ENCODE measurements around the gene FOSL2.

Gene FOSL2

DNA sequence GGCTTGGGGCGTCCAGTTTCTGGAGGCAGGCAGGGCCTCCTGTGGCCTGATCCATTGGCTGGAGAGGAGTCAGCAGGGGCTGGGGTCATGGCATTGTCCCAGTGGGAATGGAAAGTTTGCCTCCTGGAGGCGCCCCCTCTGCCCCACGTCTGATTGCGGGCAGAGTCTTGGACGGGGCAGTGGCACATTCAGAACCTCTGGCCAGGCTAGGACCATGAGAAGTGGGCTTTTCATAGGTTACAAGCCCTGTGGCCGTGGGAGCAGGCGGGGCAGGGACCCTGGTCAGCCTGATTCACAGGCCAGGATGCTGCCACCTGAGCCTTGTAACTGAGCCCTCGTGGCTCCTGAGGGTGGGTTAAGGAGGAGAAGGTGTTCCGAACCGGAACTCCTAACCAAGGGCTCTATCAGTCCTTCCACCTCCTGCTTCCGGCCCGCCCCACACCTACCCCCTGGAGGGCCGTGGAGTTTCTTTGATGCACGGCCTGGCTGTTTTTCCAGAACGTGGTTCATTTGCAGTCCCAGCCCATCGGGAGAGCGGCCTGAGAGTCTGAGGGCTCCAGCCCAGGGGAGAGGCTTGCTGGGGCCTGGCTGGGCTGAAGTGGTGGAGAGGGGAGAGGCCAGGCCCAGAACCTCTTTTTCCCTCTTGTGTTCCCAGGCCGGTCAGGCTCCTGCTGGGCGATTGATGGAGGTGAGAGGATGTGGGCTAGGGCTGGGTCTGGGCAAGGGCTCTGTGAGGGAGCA, 59.3 kb downstream of the FOSL2 start:
- no peak overlapping the region for H3K4me3 ChIP-seq (ENCODE audit: low read length)
- no peak for TF ChIP-seq ZNF274 (IDR thresholded peaks at IDR 0.05; ENCODE audit: low read depth, low read length)

DNA sequence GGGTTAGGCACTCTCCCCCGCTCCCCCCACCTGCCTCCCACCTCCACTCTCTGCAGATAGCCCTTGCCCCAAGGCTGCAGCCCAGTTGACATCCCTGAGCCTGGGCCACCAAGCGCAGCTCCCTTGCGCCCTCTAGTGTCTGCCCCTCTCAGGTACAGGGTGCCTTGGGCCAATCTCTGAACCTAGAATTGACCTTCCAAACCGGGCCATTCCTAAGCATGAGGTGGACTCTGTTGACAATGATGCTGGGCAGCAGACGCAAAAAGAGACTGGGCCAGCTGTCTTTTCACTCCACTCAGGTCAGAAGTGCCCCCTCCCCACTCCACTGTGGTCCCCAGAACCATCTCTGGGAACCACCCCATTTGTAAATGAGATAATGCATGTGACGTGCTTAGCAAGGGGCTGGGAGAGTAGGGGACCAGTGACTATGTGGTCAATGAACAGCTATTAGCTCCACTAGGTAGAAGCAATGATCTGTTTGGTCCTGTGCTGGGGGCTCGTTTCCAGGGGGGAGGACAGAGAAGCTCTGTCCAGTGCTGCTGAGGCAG, 60.0 kb downstream of the FOSL2 start:
- H3K4me3 ChIP-seq (ENCODE audit: low read length) = no peak overlapping the region
- TF ChIP-seq ZNF274 (IDR thresholded peaks at IDR 0.05; ENCODE audit: low read depth, low read length) = no peak

DNA sequence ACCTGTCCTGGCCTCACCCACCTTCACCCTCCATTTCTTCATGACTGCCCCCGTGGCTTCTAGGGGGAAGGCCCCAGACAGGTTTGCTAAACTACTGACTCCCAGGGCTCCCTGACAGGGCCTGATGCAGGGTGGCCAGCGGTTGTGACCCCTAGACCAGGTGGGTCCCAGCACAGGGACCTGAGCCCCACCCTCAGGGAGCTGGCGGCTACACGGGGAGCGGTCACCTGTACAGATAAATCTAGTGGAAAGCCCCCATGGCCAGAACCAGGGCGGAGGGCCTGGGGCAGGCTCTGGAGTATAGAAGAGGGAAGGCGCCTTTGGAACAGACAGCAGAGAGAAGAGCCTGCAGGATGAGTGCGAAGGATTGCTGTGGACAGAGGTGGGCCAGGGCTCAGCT, 60.7 kb downstream of the FOSL2 start:
- no peak for TF ChIP-seq ZNF274 (IDR thresholded peaks at IDR 0.05; ENCODE audit: low read depth, low read length)
- H3K4me3 ChIP-seq (ENCODE audit: low read length) = no peak overlapping the region

DNA sequence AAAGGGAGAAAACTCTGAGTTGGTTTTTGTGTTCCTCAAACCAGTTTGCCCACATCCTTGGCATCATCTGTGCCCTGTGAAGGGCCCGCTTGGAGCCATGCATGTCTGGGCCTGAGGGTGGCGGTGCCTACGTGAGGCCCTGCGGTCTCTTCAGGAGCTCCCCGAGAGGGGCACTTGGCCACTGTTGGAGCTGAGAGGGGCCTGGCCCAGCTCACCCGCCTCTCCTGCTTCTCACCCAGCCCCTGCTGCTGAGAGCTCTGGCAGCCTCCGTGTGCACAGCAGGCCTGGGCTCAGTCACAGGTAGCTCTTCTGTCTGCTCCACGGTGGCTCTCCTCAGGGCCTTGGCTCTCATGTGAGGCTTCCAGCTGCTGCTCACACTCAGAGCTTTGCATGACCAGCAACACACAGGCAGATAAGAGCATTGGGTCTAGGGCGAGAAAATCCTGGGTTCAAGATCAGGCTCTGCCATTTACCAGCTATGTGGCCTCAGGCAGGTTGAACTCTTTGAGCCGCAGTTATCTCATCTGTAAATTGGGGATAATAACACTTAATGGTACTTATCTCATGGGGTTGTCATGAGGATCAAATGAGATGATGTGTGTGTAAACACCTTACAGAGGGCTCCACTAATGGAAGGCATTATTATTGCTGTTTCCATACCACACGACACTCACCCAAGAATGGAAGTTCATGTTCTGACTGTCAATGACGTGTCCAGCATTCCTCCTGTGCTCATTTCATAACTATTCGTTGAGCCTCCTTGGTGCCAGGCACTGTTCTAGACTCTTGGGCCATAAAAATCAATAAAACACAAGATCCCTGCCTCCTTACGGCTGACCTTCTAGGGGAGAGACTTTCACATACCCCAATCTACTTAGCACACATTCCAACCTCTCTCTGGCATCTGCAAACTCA, 61.6 kb downstream of the FOSL2 start:
- no peak for TF ChIP-seq ZNF274 (IDR thresholded peaks at IDR 0.05; ENCODE audit: low read depth, low read length)
- H3K4me3 ChIP-seq (ENCODE audit: low read length) = no peak overlapping the region

DNA sequence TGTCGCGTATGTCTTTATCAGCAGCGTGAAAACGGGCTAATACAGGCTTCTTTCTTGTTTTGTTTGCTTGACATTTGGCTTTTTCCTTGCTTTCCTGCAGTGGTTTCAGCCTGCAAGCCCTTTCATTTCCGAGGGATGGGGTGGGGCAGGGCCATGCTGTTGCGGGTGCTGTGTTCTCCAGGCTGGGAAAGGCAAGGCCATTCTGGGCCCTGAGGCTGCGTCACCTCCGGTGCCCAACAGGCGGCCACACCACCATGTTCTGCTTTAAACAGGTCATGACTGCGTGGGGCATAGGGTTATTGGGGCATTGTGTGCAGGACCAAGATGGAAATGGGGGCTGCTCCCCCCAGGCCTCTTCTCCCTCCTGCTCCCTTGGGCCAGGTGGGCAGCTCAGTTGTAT, 64.6 kb downstream of the FOSL2 start:
- H3K4me3 ChIP-seq (ENCODE audit: low read length) = no peak overlapping the region
- no peak for TF ChIP-seq ZNF274 (IDR thresholded peaks at IDR 0.05; ENCODE audit: low read depth, low read length)

DNA sequence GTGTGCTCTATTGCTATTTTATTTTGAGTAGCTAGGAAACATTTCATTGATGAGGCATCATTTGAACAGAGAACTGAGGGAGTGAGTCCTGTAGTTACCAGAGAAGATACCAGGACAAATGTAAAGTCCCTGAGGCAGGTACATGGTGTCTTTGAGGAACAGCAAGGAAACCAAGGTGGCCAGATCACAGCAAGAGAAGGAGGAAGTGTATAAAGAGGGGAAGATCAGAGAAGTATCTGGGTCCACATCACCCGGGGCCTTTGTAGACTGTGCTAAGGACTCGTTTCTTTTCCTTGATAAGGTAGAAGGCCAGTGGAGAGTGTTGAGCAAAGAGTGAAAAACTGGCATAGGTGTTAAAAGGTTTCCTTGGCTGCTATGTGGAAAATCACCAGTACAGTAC, 68.4 kb downstream of the FOSL2 start:
- no peak overlapping the region for H3K4me3 ChIP-seq (ENCODE audit: low read length)
- no peak for TF ChIP-seq ZNF274 (IDR thresholded peaks at IDR 0.05; ENCODE audit: low read depth, low read length)

DNA sequence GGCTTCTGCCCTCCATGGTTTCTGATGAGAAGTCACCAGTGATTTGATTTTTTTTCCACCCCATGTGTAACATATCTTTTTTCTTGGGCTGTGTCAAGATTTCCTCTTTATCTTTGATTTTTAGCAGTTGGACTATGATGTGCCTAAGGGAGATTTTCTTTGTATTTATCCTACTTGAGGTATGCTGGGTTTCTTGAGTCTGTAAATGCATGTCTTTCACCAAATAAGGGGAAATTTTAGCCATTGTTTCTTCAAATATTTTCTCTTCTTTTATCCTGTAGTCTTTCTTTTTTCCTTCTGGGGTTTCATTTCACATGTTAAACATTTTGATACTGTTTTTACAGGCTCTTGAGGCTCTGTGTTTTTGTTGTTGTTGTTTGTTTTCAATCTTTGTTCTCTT, 69.5 kb downstream of the FOSL2 start:
- no peak for TF ChIP-seq ZNF274 (IDR thresholded peaks at IDR 0.05; ENCODE audit: low read depth, low read length)
- no peak overlapping the region for H3K4me3 ChIP-seq (ENCODE audit: low read length)

DNA sequence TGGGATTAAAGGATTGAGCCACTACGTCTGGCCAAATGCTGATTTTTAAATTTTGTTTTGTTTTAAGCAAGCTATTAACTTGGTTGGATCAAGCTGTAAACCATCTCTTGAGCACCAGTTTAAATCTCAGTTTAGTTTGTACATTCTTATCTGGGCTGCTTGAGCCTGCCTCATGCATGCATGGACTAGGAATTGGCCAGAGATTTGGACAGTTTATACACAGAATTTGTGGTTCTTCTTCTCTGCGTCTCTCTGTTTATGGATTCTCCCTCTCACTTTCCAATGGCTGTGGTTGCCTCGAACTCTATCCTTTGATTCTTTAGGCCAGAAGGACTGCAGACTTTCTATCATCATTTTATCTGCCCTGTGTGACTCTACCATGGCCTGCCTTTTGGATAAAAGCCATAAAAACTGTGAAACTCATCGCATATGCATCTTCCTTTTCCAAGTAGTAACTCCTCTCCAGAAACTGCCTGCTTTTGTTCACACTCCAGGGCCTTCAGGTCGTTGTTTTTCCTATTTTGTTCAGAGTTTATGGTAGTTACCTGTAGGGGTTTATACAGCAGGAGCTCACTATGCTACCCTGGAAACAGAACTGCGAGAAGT, 70.7 kb downstream of the FOSL2 start:
- TF ChIP-seq ZNF274 (IDR thresholded peaks at IDR 0.05; ENCODE audit: low read depth, low read length) = no peak
- H3K4me3 ChIP-seq (ENCODE audit: low read length) = no peak overlapping the region

DNA sequence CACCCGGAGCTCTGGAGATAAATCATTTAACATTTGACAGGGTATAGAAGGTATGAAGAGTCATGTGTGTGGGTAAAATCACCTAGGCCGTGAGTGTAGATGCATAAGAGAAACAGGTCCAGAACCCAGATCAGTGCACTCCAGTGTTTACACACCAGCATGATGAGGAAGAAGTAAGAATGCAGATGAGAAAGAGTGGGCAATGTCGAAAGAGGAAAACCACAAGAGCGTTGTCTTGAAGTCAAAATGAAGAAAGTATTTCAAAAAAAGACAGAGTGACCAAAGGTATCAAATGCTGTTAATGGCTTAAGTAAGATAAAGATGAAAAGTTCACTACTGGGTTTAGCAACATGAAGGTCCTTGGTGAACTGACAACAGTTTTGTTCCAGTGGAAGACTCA, 71.2 kb downstream of the FOSL2 start:
- no peak overlapping the region for H3K4me3 ChIP-seq (ENCODE audit: low read length)
- TF ChIP-seq ZNF274 (IDR thresholded peaks at IDR 0.05; ENCODE audit: low read depth, low read length) = no peak

DNA sequence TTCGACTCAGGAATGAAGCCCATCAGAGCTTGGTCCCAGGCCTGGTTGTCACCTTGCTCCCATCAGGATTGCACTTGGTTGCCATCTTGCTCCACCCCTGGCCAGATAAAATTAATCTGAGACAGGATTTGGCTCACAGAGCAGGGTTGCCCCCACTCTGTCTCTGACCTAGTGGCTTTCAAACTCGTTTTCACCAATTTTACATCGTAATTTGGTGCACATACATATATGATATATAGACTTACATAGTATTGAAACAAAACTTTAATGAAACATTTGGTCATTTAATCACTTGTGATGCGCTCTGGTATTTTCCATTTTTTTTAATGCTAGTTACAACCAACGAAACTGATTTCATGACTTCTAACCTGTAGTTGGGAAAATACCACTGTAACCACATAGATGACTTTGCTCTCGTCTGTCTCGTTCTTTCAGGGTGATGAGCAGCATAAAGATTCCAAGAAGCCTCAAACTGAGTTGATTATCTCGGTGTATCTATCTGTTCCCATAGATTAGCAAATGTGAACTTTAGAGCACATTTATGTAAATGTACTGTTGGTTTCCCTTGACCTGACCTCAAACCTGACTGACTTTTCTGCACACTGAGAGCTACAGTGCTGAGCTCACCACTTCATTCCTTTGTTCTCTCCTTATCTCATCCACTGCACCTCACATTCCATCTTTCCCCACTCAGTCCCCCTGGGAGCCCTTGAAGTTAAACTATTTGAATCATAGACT, 72.7 kb downstream of the FOSL2 start:
- H3K4me3 ChIP-seq (ENCODE audit: low read length) = no peak overlapping the region
- TF ChIP-seq ZNF274 (IDR thresholded peaks at IDR 0.05; ENCODE audit: low read depth, low read length) = no peak

Measured in GM08714 (cell line).